ENCODE measurements around the gene ZNF280C.

Gene ZNF280C

DNA sequence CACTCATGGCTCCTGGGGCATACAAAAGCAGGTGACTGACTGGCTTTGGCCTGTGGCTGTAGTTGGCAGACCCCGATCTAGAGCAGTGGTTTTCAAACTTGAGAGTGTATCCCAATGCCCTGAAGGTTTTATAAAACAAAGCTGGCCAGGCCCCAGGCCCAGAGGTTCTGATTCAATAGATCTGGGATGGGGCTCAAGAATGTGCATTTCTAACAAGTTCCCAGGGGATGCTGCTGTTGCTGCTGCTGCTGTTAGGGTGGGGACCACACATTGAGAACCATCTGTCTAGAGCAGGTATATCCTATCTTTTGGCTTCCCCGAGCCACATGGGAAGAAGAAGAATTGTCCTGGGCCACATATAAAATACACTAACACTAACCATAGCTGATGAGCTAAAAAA lies 110.4 kb downstream of the ZNF280C start:
- H3K27ac ChIP-seq, result no peak overlapping the region
- TF ChIP-seq, protein P1, sequence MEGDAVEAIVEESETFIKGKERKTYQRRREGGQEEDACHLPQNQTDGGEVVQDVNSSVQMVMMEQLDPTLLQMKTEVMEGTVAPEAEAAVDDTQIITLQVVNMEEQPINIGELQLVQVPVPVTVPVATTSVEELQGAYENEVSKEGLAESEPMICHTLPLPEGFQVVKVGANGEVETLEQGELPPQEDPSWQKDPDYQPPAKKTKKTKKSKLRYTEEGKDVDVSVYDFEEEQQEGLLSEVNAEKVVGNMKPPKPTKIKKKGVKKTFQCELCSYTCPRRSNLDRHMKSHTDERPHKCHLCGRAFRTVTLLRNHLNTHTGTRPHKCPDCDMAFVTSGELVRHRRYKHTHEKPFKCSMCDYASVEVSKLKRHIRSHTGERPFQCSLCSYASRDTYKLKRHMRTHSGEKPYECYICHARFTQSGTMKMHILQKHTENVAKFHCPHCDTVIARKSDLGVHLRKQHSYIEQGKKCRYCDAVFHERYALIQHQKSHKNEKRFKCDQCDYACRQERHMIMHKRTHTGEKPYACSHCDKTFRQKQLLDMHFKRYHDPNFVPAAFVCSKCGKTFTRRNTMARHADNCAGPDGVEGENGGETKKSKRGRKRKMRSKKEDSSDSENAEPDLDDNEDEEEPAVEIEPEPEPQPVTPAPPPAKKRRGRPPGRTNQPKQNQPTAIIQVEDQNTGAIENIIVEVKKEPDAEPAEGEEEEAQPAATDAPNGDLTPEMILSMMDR (conservative IDR thresholded peaks at IDR 0.05), result no peak

DNA sequence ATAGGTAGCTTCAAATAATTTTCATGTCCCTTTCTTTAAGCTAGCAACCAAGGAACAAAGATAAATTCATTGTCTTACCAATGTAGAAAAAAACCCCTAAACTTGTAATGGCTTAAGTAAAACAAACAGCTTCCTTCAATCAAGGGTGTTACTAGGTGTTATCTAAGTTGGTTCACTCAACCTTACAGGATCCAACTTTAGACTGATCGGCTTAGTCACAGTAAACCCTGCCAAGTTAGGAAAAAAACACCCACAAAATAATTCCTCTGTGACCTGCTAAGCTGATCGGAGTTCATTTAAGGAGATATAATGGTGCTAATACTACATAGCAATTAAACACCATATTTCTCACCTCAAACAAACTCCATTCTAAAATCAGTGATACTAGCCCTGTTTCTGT lies 113.1 kb downstream of the ZNF280C start:
- TF ChIP-seq, protein P1 (conservative IDR thresholded peaks at IDR 0.05), result no peak

More for the DNA sequence above, 113.1 kb downstream of the ZNF280C start:
- no peak overlapping the region for H3K27ac ChIP-seq
